Retina (tissue), 1 donor: ENCODE data around the gene DENND10.
"Not testable (repeated sequence)": the region's sequence is repeated elsewhere in the genome, so short reads cannot be mapped to it uniquely, and the experiment has no call there.

ENCODE experiments used
- DNase-seq: peaks from one replicate; pipeline ENCODE4 v3.0.0-alpha.2; 2016

Gene DENND10, protein sequence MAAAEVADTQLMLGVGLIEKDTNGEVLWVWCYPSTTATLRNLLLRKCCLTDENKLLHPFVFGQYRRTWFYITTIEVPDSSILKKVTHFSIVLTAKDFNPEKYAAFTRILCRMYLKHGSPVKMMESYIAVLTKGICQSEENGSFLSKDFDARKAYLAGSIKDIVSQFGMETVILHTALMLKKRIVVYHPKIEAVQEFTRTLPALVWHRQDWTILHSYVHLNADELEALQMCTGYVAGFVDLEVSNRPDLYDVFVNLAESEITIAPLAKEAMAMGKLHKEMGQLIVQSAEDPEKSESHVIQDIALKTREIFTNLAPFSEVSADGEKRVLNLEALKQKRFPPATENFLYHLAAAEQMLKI

DNA sequence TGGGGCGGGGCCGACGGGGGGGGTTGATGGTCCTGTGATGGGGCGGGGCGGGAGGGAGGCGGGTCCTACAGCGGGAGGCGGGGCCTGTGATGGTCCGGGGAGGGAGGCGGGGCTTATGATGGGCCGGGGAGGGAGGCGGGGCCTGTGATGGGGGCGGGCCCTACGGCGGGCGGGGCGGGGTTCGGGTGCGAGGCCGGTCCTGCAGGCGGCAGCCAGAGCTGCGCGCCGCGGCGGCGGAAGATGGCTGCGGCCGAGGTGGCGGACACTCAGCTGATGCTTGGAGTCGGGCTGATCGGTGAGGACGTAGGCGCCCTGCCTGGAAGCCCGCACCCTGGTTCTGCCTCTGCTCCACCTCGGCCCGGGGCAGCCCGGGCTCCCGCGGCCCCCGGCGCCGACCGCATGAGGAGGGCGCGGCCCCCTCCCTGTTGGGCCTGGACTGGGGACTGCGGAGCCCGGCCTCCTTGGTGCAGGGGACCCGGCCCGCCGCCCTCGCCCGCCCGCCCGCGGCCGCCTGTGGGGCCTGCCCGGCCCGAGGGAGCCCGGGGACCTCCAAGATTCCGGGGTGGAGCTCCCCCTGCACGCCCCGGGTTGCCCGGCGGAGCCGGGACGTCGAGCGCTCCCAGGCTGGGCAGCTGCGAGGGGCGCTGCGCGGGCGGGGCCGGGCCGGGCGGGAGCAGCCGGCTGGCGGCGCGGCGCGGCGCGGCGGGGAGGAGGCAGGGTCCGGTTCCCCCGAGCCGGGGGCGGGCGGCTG is at the start of gene DENND10:
Gene DENND10 (plus strand): TSS at position 211 of the 751 bp plus-strand sequence. CDS start 30 bp downstream, at position 241.
- peak; percentile 91 for DNase-seq

DNA sequence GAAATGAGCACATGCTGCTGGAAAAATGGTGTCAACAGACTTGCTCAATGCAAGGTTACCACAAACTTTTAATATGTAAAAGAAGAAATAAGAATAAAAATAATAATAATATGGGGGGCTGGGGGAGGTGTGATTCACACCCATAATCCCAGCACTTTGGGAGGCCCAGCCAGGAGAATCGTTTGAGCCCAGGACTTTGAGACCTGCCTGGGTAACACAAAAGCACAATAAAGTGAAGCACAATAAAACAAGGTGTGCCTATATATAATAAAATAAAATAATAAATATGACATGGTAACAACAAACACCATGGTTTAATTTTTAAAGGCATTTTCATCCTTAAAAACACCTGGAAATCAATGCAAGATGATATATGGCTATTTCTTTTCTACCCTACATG is 48.4 kb upstream of the DENND10 start:
- no peak for DNase-seq

DNA sequence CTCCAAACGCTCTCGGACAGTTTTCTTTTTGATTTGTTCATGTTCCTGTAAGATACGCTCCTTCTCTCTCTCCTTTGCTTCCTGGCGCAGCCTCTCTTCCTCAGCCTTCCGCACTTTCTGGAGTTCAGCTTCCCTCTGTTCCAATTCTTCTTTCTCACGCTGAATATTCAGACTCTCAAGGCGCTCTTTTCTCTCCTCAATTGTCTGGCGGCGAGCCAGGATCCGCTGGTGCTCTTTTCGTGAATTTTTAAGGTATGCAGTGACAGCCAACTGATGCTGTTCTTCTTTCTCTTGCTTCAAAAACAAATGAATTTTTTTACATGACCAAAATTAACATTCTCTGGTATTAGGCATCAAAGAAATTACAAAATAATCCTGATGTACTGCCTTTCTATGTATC is 45.9 kb upstream of the DENND10 start:
- no peak for DNase-seq

DNA sequence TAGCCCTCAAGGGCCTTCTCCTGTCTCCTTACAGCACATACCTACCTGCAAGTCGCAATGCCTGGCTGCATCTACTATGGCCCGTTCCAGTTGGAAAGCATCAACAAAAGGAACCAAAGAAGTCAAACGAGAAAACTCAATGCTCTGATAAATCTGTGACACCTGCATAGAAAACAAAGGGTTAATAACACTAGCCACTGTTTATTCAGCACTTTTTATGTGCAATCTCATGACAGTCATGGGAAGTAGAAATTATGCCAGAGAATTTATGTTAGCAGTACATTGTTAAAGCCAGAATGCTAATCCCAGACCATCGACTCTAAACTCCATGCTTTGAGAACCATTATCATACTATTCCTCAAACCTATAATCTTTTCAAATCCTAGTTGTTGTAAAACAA is 44.4 kb upstream of the DENND10 start:
- DNase-seq, result no peak

DNA sequence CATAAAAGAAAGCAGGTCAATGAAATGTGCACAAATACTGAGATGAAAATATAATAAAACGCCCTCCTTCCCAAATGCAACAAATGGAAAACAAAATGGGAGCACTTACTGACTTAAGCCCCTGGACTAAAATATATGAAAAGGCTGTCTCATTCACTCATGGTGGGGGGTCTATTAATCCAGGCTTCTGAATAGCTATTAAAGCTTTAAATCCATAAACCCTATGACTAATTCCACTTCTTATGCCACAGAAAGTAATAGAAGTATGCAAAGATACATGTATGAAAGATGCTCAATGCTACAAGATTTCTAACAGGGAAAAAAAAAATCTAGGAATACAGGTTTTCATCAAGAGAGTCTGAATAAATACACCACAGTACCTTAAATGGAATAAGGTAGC is 43.8 kb upstream of the DENND10 start:
- no peak for DNase-seq

DNA sequence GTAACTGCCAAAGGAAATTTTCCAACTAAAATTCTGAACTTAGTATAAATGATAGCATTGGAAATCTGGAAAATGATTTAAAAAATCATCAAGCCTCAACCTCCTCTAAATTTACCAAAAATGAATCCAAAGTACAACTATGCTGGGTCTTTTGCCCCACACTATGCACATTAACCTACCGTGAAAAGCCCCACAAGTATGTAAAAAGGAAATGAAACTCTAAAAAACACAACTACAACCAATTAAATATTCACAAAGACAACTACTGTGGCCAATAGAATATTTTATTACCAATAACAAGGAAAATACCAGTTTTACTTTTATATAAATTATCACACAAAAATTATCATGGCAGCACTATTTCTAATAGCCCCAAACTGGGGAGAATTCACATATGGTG is 42.6 kb upstream of the DENND10 start:
- no peak for DNase-seq

DNA sequence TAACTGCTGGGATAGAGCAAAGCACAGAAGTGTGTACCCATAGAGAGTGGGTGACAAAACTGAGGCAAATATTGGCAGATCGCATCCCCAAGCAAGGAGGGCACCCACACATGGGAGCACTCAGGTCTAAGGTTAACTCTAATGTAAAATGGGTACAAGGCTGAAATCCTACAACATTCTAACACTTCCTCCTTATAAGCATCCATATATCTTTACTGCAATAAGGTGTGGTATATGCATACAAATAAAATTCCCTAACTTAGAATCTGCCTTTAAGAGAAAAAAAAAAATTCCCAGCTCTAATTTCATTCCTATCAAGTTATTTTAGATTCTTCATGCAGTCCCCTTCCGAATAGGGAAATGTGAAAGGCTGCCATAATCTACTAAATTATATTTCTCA is 42.0 kb upstream of the DENND10 start:
- no peak for DNase-seq

DNA sequence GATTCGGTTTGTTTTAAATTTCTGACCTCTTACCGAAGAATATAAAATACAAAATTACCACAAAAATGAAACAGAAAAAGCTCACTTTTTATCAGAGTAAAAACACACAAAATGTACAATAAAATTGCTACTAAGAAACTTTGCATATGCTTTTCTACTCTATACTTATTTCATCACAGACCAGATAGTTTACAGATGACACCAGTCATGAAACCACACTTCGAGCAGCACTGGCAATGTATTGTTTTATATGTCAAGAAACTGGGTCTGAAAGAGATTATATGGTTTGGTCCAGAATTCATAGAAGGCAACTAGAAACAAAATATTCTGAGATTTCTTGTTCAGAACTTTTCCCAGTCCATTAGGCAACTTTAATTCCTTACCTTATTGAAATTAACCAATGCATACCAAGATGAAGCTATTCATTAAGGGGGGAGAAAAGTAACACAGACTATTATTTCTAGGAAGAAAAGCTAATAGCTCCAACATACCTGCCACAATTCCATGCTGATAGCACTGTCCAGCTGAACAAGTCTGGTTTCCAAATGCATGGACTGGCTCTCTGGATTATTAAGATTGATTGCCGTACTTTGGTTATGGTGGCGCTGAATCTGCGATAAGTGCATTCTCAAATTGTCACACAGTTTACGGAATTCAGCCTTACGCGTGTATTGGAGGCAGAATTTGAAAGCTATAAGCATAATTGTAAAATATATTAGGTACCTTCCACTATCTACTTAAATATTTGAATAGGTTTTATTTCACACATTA is 33.3 kb upstream of the DENND10 start:
- DNase-seq, result no peak

DNA sequence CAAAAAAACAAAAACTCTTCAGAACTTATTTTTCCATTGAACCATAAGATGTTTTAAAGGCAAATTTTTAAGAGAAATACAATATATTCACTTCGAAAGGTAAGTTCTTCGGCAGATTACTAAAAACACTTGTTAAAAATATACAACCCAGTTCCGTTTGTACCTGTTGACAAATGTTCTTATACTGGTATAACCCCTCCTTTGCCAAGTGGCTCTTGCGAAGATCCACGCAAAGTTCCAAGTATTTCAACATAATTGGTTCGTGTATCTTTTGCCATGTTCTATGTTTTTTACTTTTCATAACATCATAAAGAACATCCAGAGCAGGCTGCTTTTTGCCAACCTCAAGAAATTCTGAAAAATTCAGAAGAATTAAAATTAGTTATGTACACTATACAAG is 30.3 kb upstream of the DENND10 start:
- DNase-seq, result no peak

DNA sequence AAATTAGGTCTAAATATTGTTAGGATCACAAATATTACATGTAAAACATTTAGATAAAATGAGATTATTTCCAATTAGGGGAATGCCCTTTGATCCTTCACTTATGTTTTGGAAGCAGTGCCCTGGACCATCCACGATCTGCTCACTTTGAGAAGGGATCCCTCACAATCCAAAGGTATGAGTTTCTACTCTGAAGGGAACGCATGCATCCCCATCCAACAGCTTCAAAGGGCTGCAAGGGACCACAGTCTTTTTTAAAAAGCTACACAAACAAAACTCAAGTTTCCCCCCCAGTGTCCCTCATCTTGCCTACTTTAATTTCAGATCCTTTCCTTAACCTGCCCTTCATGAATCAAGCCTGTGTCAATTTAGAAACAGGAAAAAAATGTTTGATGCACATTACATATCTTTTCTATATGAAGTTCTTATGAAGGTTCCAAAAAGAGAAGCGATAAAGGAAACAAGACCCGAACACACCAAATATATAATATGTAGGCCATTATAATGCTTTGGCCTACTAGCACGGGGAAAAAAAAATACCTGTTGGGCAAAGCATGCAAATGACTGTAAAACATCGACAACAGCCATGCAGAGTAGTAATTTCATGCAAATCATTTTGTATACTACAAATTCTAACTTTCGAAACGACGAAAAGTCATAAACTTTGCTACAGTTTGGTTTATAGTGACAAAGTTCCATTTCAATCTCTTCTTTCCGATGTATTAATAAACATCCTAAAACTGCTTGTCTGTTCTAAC is 25.3 kb upstream of the DENND10 start:
- no peak for DNase-seq

DNA sequence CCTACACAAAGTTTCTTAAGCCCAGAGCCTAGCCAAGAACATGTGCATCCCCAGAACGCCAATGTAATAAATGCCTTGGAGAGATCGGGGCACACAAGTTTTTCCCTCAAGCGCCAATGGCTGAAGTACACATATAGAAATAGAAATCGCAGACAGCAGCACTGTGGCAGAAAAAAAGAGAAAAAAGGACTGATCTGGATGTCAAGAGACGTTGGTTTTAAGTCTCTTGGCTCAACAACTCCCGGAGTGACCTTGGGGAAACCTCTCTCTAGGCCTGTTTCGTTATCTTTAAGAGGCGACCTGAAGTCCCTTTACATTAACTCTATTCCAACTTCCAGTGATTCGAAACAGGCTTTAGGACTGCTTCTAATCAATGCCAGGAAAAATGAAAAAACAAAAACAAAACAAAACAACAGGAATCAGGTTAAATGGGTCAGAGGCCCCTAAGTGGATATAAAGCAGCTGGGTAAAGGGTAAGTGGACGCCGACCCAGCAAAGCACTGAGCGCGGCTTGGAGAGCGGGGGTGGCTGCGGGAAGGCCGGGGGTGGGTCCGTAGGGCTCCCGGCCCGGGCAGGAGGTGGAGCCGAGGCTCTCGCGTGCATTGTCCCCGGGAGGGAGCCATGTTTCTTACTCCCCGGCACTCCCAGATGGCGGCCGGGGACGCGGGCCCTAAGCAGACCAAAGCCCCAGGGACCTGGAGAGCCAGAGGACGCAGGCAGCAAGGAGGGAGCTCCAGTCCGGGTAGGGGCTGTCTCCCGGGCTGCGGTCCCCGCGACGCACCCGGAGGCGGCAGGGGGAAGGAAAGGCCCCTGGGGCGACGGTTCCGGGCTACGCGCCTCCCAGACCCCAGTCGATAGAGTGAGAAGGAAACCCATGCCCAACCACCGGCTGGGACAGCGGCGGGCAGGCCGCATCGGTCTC is 24.1 kb upstream of the DENND10 start:
- no peak for DNase-seq

DNA sequence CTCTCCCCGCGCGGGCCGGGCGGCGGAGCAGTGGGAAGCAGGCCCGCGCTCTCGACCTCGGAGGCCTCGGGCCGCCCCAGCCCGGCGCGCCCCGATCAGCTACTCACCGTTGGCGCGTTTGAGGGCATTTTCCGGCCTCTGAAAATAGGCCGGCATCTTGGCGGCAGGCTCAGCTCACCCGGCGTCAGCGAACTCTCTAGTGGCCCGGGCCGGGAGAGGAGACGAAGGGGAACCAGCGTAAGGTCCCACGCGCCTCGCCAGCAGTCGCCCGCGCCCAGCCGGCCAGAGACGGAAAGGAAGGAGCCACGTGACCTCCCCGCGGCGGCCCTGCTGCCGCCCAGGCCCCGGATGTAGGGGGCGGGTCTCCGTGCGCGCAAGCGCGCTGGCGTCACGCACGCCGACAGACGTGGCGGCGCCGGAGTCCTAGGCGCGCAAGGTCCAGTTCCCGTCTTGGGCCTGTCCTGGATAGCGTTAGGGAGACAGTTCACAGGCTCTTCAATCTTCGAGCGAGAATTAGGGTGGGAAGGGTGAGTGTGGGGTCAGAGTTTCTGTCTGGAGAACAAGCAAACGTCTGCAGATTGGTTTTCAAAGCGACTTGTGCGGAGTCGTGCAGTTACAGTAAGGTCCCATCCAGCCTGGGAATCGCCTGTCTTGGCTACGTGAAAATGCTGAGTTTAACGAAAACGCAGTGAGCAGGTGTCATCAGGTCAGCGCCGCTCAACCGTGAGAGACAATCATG is 23.2 kb upstream of the DENND10 start, which contains the start of gene EIF3A:
Gene EIF3A (minus strand): TSS at position 297 of the 739 bp plus-strand sequence. CDS start 141 bp downstream, at position 156.
- DNase-seq, result peak; percentile 98

DNA sequence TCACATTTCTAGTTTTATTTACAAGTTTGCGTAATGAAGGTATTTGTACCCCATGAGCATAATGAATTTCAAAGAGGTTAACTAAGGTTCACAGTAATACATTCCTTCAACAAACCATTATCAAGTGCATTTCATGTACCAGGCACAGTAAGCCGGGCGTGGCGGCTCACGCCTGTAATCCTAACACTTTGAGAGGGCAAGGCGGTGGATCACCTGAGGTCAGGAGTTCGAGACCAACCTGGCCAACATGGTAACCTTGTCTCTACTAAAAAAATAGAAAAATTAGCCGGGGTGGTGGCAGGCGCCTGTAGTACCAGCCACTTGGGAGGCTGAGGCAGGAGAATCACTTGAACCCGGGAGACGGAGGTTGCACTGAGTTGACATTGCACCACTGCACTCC is 19.0 kb upstream of the DENND10 start:
- no peak for DNase-seq

DNA sequence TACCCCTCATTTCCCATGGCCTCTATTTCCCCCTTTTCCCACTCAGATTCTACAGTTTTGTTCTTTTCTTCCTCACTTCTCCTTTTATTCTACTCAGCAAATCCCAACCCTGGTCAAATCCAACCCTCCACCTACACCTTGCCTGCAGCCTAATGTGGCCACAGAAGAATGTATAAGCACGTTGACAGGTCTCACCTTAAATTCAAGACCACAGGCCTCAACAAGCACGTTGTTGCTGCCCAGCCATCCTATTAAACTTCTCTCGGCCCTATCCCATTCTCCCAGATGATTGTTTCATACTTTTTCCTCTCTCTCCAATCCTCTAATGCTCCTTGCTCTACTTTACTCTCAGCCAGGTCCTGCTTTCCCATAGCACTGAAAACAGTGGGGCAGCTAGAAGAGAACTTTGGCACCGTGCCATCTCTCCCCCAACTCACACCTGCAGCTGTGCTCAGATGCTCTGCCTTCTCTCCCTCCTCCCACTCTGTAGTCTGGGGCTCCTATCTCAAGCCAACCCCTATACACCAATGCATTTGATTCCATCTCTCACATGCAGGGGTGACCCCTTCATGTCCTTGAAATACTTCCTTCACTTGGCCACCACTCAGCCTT is 16.5 kb upstream of the DENND10 start:
- DNase-seq, result no peak

DNA sequence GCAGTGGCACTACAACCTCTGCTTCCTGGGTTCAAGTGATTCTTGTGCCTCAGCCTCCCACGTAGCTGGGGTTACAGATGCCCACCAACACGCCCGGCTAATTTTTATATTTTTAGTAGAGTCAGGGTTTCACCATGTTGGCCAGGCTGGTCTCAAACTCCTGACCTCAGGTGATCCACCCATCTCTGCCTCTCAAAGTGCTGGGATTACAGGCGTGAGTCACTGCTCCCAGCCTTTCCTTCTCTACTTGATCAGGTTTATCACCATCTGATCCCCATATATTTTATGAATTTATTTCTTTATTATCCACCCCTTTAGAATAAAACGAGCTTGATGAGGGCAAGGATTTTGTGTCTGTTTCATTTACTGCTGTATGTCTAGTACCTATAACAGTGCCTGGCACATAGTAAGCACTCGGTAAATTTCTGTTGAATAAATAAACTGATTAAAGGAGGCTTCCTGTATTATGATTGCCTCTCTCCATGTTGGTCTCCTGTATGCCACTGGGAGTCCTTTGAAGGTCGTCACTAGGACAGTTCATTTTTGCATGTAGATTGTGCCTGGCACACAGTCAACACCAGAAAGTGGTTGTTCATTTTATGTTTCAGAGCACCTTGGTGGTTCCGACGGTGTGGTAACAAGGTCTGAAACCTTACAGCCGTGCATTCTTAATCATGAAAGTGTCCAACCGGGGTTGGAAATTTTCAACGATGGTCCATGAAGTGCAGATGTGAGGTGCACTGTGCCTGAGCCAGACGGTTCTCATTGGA is 13.7 kb upstream of the DENND10 start:
- no peak for DNase-seq

DNA sequence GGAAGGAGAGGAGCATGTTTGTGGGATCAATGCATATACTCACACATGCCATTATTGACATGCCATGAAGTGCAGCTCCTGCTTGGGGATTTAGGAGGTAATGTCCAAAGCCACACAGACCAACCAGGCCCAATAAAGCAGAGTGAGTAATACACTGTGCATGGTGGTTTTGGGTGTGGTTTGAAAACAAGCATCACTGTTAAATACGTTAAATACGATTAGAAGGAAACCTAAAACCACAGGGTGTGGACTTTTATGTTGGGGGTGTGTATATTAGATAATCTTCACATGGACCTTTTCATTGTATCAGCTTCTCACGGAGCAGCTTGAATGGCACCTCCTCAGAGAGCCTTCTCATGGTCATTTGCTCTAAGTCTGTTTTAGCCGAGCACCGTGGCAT is 12.9 kb upstream of the DENND10 start:
- DNase-seq, result no peak

DNA sequence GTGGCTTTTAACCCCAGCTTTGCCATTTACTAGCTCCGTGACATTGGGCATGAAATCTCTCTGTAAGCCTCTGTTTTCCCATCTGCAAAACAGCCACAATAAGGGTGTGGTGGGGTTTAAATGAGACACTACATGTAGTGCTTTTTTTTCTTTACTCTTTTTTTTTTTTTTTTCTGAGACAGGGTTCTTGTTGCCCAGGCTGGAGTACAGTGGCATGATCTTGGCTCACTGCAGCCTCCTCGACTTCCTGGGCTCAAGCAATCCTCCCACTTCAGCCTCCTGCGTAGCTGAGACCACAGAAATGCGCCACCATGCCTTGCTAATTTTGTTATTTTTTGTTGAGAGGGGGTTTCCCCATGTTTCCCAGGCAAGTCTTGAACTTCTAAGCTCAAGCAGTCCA is 8.3 kb upstream of the DENND10 start:
- no peak for DNase-seq

DNA sequence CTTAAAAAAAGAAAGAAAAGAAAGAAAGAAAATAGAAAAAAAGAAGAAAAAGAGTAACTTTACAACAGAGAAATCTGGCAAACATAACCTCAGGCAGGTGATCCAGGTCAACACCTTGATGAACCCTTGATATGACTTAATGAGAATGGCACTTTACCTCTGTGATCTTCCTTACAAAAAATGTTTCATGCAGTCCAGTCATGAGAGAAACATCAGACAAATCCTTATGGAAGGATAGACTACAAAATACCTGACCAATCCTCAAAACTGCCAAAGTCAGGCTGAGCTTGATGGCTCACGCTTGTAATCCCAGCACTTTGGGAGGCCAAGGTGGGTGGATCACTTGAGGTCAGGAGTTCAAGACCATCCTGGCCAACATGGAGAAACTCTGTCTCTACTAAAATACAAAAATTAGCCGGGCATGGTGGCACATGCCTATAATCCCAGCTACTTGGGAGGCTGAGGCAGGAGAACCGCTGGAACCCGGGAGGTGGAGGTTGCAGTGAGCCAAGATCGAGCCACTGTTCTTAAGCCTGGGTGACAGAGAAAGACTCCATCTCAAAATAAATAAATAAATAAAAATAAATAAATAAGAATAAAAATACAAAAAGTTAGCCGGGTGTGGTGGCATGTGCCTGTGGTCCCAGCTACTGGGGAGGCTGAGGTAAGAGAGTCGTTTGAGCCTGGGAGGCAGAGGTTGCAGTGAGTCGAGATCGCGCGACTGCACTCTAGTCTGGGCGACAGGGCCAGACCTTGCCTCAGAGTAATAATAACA is 7.1 kb upstream of the DENND10 start:
- DNase-seq, result not testable (repeated sequence)

DNA sequence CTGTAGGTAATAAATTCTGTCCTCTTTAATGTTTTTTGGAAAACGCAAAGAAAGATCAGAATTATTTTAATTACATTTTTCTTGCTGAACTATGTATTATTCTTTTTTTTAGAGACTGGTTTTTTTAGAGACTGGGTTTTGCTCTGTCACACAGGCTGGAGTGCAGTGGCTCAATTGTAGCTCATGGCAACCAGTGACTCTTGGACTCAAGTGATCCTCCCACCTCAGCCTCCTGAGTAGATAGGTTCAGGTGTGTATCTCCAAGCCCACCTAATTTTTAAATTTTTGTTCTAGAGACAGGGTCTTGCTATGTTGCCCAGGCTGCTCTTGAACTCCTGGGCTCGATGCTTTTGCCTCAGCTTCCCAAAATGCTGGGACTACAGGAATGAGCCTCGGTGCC is 5.3 kb upstream of the DENND10 start:
- no peak for DNase-seq
